Measurements from ENCODE around the gene EVC2. TPM values are rescaled to one million over a fixed set of nuclear protein-coding genes. Genes with fewer than 3 reads are reported as not detected.

Gene EVC2
- total and polyA plus RNA-seq, 10 of the 15 experiments (the other 5 are each of a cell fraction or from before 2014, with no cell fraction given) = 0.34 to 10.4 (median 5.6) TPM

DNA sequence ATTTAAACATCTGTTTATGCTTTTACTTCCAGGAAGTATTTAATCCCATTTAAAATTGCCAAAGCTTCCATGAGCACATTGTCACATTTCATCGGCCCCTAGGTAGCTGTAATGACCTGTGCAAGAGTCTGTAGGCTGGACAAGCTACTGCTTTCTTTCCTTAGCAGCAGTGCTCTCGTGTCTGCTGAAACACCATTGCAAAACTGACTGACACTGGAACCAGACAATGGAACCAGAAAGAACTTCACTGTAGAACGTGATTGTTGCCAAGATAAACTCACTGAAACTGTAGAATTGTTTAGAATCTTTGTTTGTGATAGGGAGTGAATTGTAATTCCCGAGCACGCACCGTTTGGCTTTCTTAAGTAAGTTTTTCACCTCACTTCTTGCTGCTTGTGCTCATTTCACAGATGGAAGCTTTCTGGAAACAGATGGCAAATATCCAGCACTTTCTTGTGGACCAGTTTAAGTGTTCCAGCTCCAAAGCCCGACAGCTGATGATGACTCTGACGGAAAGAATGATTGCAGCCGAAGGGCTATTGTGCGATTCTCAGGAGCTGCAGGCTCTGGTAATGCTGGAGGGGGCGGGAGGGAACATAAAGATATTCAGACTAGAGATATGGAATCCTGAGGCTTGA, 39.5 kb upstream of the EVC2 start (continued):
- TF ChIP-seq, protein P1, sequence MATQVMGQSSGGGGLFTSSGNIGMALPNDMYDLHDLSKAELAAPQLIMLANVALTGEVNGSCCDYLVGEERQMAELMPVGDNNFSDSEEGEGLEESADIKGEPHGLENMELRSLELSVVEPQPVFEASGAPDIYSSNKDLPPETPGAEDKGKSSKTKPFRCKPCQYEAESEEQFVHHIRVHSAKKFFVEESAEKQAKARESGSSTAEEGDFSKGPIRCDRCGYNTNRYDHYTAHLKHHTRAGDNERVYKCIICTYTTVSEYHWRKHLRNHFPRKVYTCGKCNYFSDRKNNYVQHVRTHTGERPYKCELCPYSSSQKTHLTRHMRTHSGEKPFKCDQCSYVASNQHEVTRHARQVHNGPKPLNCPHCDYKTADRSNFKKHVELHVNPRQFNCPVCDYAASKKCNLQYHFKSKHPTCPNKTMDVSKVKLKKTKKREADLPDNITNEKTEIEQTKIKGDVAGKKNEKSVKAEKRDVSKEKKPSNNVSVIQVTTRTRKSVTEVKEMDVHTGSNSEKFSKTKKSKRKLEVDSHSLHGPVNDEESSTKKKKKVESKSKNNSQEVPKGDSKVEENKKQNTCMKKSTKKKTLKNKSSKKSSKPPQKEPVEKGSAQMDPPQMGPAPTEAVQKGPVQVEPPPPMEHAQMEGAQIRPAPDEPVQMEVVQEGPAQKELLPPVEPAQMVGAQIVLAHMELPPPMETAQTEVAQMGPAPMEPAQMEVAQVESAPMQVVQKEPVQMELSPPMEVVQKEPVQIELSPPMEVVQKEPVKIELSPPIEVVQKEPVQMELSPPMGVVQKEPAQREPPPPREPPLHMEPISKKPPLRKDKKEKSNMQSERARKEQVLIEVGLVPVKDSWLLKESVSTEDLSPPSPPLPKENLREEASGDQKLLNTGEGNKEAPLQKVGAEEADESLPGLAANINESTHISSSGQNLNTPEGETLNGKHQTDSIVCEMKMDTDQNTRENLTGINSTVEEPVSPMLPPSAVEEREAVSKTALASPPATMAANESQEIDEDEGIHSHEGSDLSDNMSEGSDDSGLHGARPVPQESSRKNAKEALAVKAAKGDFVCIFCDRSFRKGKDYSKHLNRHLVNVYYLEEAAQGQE (IDR thresholded peaks at IDR 0.05; ENCODE audit: low read depth, low read length) = no peak
- TF ChIP-seq, protein P2, sequence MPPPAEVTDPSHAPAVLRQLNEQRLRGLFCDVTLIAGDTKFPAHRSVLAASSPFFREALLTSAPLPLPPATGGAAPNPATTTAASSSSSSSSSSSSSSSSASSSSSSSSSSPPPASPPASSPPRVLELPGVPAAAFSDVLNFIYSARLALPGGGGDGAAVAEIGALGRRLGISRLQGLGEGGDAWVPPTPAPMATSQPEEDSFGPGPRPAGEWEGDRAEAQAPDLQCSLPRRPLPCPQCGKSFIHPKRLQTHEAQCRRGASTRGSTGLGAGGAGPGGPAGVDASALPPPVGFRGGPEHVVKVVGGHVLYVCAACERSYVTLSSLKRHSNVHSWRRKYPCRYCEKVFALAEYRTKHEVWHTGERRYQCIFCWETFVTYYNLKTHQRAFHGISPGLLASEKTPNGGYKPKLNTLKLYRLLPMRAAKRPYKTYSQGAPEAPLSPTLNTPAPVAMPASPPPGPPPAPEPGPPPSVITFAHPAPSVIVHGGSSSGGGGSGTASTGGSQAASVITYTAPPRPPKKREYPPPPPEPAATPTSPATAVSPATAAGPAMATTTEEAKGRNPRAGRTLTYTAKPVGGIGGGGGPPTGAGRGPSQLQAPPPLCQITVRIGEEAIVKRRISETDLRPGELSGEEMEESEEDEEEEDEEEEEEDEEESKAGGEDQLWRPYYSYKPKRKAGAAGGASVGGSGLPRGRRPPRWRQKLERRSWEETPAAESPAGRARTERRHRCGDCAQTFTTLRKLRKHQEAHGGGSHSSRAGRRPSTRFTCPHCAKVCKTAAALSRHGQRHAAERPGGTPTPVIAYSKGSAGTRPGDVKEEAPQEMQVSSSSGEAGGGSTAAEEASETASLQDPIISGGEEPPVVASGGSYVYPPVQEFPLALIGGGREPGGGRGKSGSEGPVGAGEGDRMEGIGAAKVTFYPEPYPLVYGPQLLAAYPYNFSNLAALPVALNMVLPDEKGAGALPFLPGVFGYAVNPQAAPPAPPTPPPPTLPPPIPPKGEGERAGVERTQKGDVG (CRISPR knock-in tag; IDR thresholded peaks at IDR 0.05) = no peak
- TF ChIP-seq, protein P3, sequence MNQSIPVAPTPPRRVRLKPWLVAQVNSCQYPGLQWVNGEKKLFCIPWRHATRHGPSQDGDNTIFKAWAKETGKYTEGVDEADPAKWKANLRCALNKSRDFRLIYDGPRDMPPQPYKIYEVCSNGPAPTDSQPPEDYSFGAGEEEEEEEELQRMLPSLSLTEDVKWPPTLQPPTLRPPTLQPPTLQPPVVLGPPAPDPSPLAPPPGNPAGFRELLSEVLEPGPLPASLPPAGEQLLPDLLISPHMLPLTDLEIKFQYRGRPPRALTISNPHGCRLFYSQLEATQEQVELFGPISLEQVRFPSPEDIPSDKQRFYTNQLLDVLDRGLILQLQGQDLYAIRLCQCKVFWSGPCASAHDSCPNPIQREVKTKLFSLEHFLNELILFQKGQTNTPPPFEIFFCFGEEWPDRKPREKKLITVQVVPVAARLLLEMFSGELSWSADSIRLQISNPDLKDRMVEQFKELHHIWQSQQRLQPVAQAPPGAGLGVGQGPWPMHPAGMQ (IDR thresholded peaks at IDR 0.05; ENCODE audit: borderline replicate concordance) = no peak
- no peak for TF ChIP-seq ZSCAN29 (IDR thresholded peaks at IDR 0.05)
- TF ChIP-seq, protein P4, sequence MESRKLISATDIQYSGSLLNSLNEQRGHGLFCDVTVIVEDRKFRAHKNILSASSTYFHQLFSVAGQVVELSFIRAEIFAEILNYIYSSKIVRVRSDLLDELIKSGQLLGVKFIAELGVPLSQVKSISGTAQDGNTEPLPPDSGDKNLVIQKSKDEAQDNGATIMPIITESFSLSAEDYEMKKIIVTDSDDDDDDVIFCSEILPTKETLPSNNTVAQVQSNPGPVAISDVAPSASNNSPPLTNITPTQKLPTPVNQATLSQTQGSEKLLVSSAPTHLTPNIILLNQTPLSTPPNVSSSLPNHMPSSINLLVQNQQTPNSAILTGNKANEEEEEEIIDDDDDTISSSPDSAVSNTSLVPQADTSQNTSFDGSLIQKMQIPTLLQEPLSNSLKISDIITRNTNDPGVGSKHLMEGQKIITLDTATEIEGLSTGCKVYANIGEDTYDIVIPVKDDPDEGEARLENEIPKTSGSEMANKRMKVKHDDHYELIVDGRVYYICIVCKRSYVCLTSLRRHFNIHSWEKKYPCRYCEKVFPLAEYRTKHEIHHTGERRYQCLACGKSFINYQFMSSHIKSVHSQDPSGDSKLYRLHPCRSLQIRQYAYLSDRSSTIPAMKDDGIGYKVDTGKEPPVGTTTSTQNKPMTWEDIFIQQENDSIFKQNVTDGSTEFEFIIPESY (IDR thresholded peaks at IDR 0.05) = no peak
- TF ChIP-seq, protein P5, sequence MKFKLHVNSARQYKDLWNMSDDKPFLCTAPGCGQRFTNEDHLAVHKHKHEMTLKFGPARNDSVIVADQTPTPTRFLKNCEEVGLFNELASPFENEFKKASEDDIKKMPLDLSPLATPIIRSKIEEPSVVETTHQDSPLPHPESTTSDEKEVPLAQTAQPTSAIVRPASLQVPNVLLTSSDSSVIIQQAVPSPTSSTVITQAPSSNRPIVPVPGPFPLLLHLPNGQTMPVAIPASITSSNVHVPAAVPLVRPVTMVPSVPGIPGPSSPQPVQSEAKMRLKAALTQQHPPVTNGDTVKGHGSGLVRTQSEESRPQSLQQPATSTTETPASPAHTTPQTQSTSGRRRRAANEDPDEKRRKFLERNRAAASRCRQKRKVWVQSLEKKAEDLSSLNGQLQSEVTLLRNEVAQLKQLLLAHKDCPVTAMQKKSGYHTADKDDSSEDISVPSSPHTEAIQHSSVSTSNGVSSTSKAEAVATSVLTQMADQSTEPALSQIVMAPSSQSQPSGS (IDR thresholded peaks at IDR 0.05; ENCODE audit: low read length) = no peak
- TF ChIP-seq, protein P6, sequence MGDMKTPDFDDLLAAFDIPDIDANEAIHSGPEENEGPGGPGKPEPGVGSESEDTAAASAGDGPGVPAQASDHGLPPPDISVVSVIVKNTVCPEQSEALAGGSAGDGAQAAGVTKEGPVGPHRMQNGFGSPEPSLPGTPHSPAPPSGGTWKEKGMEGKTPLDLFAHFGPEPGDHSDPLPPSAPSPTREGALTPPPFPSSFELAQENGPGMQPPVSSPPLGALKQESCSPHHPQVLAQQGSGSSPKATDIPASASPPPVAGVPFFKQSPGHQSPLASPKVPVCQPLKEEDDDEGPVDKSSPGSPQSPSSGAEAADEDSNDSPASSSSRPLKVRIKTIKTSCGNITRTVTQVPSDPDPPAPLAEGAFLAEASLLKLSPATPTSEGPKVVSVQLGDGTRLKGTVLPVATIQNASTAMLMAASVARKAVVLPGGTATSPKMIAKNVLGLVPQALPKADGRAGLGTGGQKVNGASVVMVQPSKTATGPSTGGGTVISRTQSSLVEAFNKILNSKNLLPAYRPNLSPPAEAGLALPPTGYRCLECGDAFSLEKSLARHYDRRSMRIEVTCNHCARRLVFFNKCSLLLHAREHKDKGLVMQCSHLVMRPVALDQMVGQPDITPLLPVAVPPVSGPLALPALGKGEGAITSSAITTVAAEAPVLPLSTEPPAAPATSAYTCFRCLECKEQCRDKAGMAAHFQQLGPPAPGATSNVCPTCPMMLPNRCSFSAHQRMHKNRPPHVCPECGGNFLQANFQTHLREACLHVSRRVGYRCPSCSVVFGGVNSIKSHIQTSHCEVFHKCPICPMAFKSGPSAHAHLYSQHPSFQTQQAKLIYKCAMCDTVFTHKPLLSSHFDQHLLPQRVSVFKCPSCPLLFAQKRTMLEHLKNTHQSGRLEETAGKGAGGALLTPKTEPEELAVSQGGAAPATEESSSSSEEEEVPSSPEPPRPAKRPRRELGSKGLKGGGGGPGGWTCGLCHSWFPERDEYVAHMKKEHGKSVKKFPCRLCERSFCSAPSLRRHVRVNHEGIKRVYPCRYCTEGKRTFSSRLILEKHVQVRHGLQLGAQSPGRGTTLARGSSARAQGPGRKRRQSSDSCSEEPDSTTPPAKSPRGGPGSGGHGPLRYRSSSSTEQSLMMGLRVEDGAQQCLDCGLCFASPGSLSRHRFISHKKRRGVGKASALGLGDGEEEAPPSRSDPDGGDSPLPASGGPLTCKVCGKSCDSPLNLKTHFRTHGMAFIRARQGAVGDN (IDR thresholded peaks at IDR 0.05) = no peak

Data from GM12878 (cell line).